HepG2 (cell line): ENCODE data around the gene ITPK1. TPM values are rescaled to one million over a fixed set of nuclear protein-coding genes. Genes with fewer than 3 reads are reported as not detected.

Source experiments
- ATAC-seq: fragments of 200-7000 bp; cut with Tn5 transposase; 3 replicates; pipeline ENCODE4 v1.9.1; 2020; ENCODE audit warnings: mild to moderate bottlenecking, moderate library complexity
- BruUV-seq: library from RNA; stranded (reverse); fragments of 400-500 nt; replicated peaks from 2 replicates; lab custom pipeline; 2021; lab: Mats Ljungman, UMichigan
- CTCF ChIA-PET: fragments of 300-600 bp; formaldehyde crosslinking; extraction: SDS; loops from one replicate; lab custom pipeline; 2021; ENCODE audit warnings: low total read pairs, inconsistent platforms, low intra/inter-chr PET ratio; lab: Yijun Ruan, JAX
- POLR2A ChIA-PET: fragments of 350-600 bp; sonication (Branson Sonifier 250); formaldehyde crosslinking; loops from one replicate; lab custom pipeline; 2020; ENCODE audit warnings: antibody characterized with exemption, inconsistent platforms; lab: Yijun Ruan, JAX
- DNase-seq: peaks from one replicate; pipeline ENCODE4 v3.0.0-alpha.2; 2015; ENCODE audit warnings: low spot score
- FAIRE-seq: peaks from 3 replicates; lab custom pipeline; 2011; peaks lifted over from hg19 to GRCh38; lab: Jason Lieb, UNC
- H2AFZ ChIP-seq: one replicate; pipeline ENCODE4 v1.6.1; 2011; ENCODE audit warnings: low read length, inconsistent platforms
- H3K27ac ChIP-seq: fragments of 300-600 bp; 3 replicates; pipeline ENCODE4 v1.8.0; 2011; ENCODE audit warnings: mixed run types, mild to moderate bottlenecking, mixed read lengths, low read length, inconsistent platforms; ENCODE audit not compliant: insufficient read depth; ENCODE audit errors: extremely low read length
- H3K27me3 ChIP-seq, 2 experiments: fragments of 200-600 bp in 1 of 2; 2 replicates in 1 of 2; 3 replicates in 1 of 2; pipeline versions ENCODE4 v1.6.0 to v1.8.0; 2011; ENCODE audit warnings: low read length in 2 of 2, mild to moderate bottlenecking in 2 of 2, moderate library complexity in 2 of 2, inconsistent platforms in 1 of 2; ENCODE audit not compliant: insufficient read depth in 2 of 2, control insufficient read depth in 1 of 2
- H3K36me3 ChIP-seq, 2 experiments: fragments of 200-600 bp in 1 of 2; replicated peaks in 1 of 2; 2 replicates in 1 of 2; 3 replicates in 1 of 2; pipeline versions ENCODE4 v1.5.1 to v1.8.0; 2011; ENCODE audit warnings: low read length in 2 of 2, inconsistent platforms in 1 of 2; ENCODE audit not compliant: insufficient read depth in 2 of 2, control insufficient read depth in 1 of 2
- H3K4me1 ChIP-seq: 2 replicates; pipeline ENCODE4 v1.5.1; 2012; ENCODE audit warnings: low read length, inconsistent platforms; ENCODE audit not compliant: insufficient read depth
- H3K4me2 ChIP-seq: 2 replicates; pipeline ENCODE4 v1.6.0; 2011; ENCODE audit warnings: low read depth, low read length, inconsistent platforms
- H3K4me3 ChIP-seq, 3 experiments: fragments of 200-600 bp in 1 of 3; sonication (generic), shearing (Covaris generic) in 1 of 3; replicated peaks in 1 of 3; 2 replicates each; pipeline ENCODE4 v1.5.1; 2011 to 2016; ENCODE audit warnings: low read length in 3 of 3, inconsistent platforms in 2 of 3, low read depth in 2 of 3, mild to moderate bottlenecking in 2 of 3, control low read depth in 1 of 3, mixed read lengths in 1 of 3; ENCODE audit not compliant: insufficient read depth in 1 of 3
- H3K79me2 ChIP-seq: one replicate; pipeline ENCODE4 v1.6.1; 2011; ENCODE audit warnings: low read length, inconsistent platforms; ENCODE audit not compliant: insufficient read depth
- H3K9ac ChIP-seq: 2 replicates; pipeline ENCODE4 v1.6.0; 2011; ENCODE audit warnings: mild to moderate bottlenecking, low read depth, low read length, inconsistent platforms; ENCODE audit not compliant: insufficient read depth
- H3K9me3 ChIP-seq: 2 replicates; pipeline ENCODE4 v1.5.1; 2012; ENCODE audit warnings: mild to moderate bottlenecking, low read length
- H4K20me1 ChIP-seq: 2 replicates; pipeline ENCODE4 v1.6.0; 2011; ENCODE audit warnings: inconsistent platforms, mild to moderate bottlenecking, low read length, moderate library complexity; ENCODE audit not compliant: insufficient read depth
- ATF7 ChIP-seq, 2 experiments: fragments of 450-650 bp in 1 of 2; sonication (generic) in 1 of 2; formaldehyde crosslinking in 1 of 2; IDR thresholded peaks; 2 replicates each; pipeline versions ENCODE4 v1.4.0 to v1.6.1; 2016 to 2020; ENCODE audit warnings: antibody characterized with exemption in 1 of 2, mild to moderate bottlenecking in 1 of 2, missing genetic modification reagents in 1 of 2
- BCL3 ChIP-seq: sonication (generic); formaldehyde crosslinking; IDR thresholded peaks from 2 replicates; pipeline ENCODE4 v1.5.1; 2020; ENCODE audit warnings: mild to moderate bottlenecking, missing genetic modification reagents, moderate library complexity
- ELF4 ChIP-seq: sonication (generic); formaldehyde crosslinking; IDR thresholded peaks from 2 replicates; pipeline ENCODE4 v1.5.0; 2020; ENCODE audit warnings: missing genetic modification reagents, mild to moderate bottlenecking, moderate library complexity, borderline replicate concordance
- TBP ChIP-seq: sonication (generic); formaldehyde crosslinking; IDR thresholded peaks from 2 replicates; pipeline ENCODE4 v1.5.0; 2020; ENCODE audit warnings: missing genetic modification reagents
- ZBTB7B ChIP-seq: sonication (generic); formaldehyde crosslinking; IDR thresholded peaks from 2 replicates; pipeline ENCODE4 v1.4.0; 2020; ENCODE audit warnings: missing genetic modification reagents
- ZNF136 ChIP-seq: sonication (generic); formaldehyde crosslinking; IDR thresholded peaks from 2 replicates; pipeline ENCODE4 v1.8.1; 2022; ENCODE audit warnings: low read depth, mild to moderate bottlenecking, moderate library complexity, missing genetic modification reagents
- ZNF296 ChIP-seq: sonication (generic); formaldehyde crosslinking; conservative IDR thresholded peaks from 2 replicates; pipeline ENCODE4 v1.5.0; 2020; ENCODE audit warnings: mild to moderate bottlenecking, missing genetic modification reagents
- ZNF337 ChIP-seq: sonication (generic); formaldehyde crosslinking; IDR thresholded peaks from 2 replicates; pipeline ENCODE4 v1.5.1; 2020; ENCODE audit warnings: missing genetic modification reagents, low read depth, mild to moderate bottlenecking, borderline replicate concordance
- ZNF432 ChIP-seq: sonication (generic); formaldehyde crosslinking; IDR thresholded peaks from 2 replicates; pipeline ENCODE4 v1.5.0; 2020; ENCODE audit warnings: missing genetic modification reagents, mild to moderate bottlenecking, borderline replicate concordance
- ZNF790 ChIP-seq: sonication (generic); formaldehyde crosslinking; IDR thresholded peaks from 2 replicates; pipeline ENCODE4 v1.8.0; 2022; ENCODE audit warnings: missing genetic modification reagents, mild to moderate bottlenecking, borderline replicate concordance
- WGBS: methylation state at CpG from one replicate; pipeline ENCODE4 v1.1.6; 2017; ENCODE audit warnings: low lambda C conversion rate; 5-methylcytosine and 5-hydroxymethylcytosine counted together
- in situ Hi-C: cut with HindIII; loops from 2 replicates; pipeline ENCODE4 v1.10.0; 2017; ENCODE audit warnings: low pct_unique_long_range_greater_than_20kb; ENCODE audit not compliant: extremely low pct_ligation_motif_present
- intact Hi-C: fragments of 100-400 bp; cut with micrococcal nuclease; formaldehyde crosslinking; loops from one replicate; pipeline ENCODE4 v1.10.0; 2022; ENCODE audit not compliant: unreplicated experiment
- polyA plus RNA-seq, 8 experiments: library from polyadenylated mRNA; depleted of rRNA in 3 of 8; stranded (reverse) in 7 of 8; unstranded in 1 of 8; fragments of >200 nt; fragmentation: Illumina TruSeq in 4 of 8; extraction: Trizol in 4 of 8; gene quantifications; 2 replicates each; pipeline versions ENCODE4 v1.2.1 to v1.2.3, GENCODE V29; 2011 to 2016; ENCODE audit warnings: low read depth in 4 of 8, missing spikeins in 1 of 8, mixed read lengths in 1 of 8; ENCODE audit not compliant: insufficient read depth in 1 of 8
- total RNA-seq, 5 experiments: library from RNA; depleted of rRNA; stranded (reverse); fragments of >200 nt; fragmentation: Illumina TruSeq; extraction: Trizol; gene quantifications; 2 replicates each; pipeline ENCODE4 v1.2.3, GENCODE V29; 2016; ENCODE audit warnings: low read depth in 1 of 5

ITPK1 gene
- total and polyA plus RNA-seq, 2 of the 13 experiments (the other 11 are each of a cell fraction or from before 2014, with no cell fraction given) = 20.5 to 47.5 TPM

DNA sequence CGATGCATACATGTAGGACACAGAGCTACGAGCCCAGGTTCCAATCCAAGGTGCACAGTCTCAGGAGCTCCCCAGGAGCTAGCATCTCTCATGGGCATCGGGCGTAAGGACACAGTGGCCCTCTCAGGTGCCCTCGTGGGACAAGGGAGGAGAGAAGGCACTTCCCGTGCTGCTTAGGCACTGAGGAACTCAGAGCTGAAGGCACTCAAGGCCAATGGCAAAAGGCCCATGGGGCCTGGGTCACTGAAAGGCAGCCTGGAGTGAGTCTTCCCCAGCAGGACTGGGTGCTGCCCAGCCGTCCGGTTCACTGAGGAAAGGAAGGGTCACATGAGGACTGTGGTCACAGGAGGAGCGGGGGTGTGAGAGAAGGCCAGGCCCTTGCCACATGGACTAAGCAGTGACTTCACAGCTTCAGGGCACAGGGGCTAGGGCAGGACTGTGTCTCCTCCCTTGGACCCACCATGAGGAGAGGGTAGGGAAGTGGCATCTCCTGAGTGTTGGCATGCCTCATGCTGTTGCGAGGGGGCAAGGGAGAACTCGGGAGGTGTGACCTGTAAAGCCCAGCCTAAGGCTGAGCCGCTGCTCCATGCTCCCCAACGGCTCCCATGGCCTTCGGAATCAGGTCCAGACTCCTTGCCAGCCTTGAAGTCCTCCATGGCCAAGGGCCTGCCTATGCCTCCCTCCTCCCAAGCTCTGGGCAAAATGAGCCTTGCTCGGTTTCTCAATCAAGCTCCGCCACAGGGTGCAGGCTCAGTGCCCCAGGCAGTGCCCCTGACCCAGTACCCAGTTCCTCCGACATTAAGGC is 141.0 kb downstream of the ITPK1 start (continued):
- TF ChIP-seq ZNF296 (no peak), ZNF790 (CRISPR knock-in tag) (no peak), ZNF136 (no peak), ZBTB7B (CRISPR knock-in tag) (no peak), ZNF337 (no peak), TBP (CRISPR knock-in tag) (no peak), ZNF432 (CRISPR knock-in tag) (no peak), ELF4 (CRISPR knock-in tag) (no peak)
- TF ChIP-seq, all 625 proteins: peak for 0

DNA sequence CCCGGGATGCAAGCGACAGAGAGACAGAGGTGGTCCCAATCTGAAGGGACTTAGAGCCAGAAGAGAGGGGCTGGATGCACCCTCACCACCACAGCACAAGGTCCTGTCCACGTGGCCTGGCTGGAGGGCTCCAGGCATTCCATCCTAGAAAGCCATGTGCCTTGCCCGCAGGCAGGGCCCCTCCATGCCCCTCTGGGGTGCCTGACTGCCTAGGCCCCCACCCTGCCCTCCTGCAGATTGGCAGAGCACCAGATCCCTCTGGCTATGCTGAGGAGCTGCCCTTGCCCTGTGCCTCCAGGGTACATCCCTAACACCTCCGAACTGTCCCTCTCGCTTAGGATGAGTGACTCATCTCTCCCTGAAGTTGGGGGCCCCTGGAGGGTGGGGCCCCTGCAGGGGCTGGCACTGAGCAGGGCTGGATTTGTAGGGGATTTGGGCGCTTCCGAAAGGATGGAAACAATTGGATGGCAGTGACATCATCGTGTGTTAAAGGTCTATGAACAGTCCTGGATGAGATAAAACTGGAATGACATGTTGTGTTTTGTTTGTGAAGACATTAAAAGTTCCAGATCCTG is 141.8 kb downstream of the ITPK1 start:
- Histone ChIP-seq H3K4me3 (no peak overlapping the region), H3K79me2 (no peaks in the 10 kb centered on the region), H3K27ac (no peak overlapping the region), H3K36me3 (peaks cover 0 to 15% of the 10 kb centered on the region in 2 experiments; a peak in 2 of 5 replicates), H3K9me3 (peaks cover 10% of the 10 kb centered on the region), H3K27me3 (no peaks in the 10 kb centered on the region), H4K20me1 (no peaks in the 10 kb centered on the region), H3K4me2 (no peak overlapping the region), H3K4me1 (peaks cover 8% of the 10 kb centered on the region), H2AFZ (no peak overlapping the region), H3K9ac (no peak overlapping the region)
- WGBS = 89% methylated on average over 7 of the region's 9 CpGs
- intact Hi-C loops = loop anchor here (1.0 to 5.0 kb wide), 2 partner anchors 46 to 163 kb away; no protein-coding TSS in a partner anchor
- no peak for DNase-seq
- TF ChIP-seq ATF7 (IDR thresholded peaks at IDR 0.05) = peak; percentile 27; the same call in 1 of the 2 replicates
- TF ChIP-seq ATF7 (CRISPR knock-in tag; IDR thresholded peaks at IDR 0.05) = no peak
- no peak for TF ChIP-seq BCL3 (CRISPR knock-in tag)
- ChIA-PET POLR2A (no interaction called here), CTCF (interaction anchor here (1.3 to 1.7 kb wide), 3 partner anchors 139 to 165 kb away, joined by 4 to 10 read pairs (median 7); no protein-coding TSS in a partner anchor)
- ATAC-seq = no peak
- no TSS peak for BruUV-seq
- FAIRE-seq = no peak
- in situ Hi-C loops = no loop called here
